HG03108 (cell line): ENCODE data around the gene CNDP2.
"Not testable (repeated sequence)": the region's sequence is repeated elsewhere in the genome, so short reads cannot be mapped to it uniquely, and the experiment has no call there.

Experiments
- ATAC-seq: cut with Tn5 transposase; IDR thresholded peaks from one replicate; pipeline ENCODE4 v1.9.1; 2021; ENCODE audit warnings: moderate library complexity; ENCODE audit not compliant: unreplicated experiment

The CNDP2 gene

DNA sequence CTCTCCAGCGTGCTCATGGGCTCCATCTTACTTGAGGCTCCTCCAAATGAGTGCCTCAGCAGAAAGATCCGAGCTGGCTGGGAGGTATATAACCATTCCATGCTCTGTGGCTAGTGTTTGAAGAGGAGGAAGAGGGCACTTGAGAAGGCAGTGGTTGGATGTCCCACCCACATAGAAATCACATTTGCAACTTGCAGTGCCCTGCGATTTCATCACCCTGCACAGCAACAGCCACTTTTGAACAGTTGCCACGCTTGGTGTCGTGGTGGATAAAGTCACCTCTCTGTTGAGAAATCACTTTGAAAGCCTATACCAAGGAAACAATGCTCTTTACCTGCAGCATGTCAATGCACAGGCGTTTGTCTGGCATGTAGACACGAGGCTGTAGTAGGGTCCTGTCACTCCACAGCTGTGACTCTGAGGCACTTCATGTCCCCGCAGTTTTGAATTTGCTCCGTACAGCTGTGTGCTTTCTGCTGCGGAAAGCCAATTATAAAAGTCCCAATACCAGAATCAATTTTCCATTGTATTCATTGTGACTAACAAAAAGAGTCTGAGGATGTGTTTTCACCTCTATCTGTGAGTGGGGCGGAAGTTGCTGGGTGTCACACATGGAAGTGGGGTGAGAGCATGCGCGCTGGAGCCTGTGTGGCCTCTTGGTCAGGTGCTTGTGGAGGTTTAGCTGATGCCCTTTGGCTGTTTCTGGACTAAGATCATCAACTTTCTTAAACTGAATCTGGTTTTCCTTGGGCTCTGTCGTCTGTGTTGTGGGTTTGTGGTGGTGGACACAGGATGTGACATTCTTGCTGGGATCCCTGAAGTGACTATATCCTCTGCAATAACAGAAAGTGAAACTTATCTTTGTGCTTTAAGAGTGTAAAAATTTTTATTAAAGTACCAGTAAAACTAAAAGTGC is 2.8 kb downstream of the CNDP2 start:
- ATAC-seq = peak; percentile 30

DNA sequence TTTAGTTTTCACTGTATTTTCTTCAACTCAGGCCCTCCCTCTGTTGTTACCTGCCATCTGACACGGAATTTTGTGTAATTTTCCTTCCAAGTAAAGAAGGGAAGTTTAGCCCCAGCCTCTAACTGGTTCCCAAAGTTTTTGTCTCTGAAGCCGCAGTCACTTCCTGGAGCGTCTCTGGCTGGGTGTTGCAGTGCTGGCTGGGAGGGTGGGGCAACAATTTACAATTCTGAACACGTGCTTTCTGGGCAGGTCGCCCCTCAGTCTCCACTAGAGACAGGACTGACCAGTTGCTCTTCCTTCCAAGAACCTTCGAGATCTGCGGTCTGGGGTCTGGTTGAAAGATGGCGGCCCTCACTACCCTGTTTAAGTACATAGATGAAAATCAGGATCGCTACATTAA is 3.5 kb downstream of the CNDP2 start:
- peak; percentile 34 for ATAC-seq

DNA sequence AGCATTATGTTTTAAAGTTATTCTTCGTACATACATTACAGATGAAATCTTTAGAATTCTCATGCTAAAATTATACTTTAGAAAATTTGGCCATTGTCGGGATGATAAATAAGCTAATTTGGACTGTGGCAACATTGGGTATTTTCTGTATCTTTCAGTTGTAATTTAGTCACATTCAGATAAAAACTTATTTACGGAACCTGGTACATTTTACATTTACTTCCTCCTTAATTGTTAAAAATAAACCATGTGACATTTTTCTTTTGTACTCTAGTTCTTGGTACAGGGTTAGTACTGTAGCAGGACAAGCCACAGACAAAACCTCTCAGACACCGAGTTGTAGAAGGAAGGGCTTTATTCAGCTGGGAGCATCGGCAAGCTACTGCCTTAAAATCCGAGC is 4.2 kb downstream of the CNDP2 start:
- no peak for ATAC-seq

DNA sequence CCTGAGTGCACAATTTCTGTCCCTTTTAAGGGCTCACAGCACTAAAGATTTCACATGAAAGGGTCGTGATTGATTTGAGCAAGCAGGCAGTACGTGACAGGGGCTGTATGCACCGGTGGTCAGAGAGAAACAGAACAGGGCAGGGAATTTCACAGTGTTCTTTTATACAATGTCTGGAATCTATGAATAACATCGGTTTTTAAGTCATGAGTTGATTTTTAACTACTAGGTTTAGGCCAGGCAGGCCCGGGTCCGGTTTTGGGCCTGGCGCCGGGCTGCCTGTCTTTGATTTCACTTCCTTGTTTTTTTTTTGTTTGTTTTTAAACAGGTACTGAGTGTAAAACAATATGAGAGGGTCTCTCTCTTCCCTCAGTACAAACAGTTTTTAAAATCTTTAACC is 4.6 kb downstream of the CNDP2 start:
- not testable (repeated sequence) for ATAC-seq

DNA sequence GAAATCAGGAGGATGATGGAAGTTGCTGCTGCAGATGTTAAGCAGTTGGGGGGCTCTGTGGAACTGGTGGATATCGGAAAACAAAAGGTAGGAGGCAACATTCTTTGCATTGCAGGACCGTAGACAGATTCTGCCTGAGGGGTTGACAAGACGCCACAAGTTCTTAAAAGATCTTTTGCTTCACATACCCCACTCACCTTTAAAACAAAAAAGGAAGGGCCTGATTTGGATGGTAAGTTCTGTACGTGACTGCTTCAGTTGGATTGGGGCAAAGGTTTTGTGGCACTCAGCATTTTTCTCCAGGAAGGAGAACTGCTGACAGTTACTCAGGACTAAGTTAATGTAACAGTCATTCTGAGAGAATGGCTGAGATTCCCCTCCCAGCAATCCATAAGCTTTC is 5.2 kb downstream of the CNDP2 start:
- ATAC-seq = no peak

DNA sequence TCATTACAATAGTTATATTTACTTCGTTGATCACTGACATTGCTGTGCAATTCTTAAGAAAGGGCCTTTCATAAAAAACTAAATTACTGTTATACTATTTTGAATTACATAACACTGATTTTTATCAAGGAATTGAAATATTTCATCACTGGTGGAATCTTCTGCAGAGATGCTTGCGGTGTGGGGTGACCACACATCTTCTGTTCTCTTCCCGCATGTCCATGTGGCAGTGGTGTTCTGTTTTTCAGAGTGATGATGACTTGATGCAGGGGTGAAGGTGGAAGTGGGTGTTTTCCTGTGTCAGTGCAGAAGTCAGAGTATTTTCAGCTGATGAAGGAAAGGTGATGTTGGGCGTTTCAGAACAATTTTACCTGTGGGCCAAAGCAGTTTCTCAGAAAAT is 7.0 kb downstream of the CNDP2 start:
- ATAC-seq = no peak

DNA sequence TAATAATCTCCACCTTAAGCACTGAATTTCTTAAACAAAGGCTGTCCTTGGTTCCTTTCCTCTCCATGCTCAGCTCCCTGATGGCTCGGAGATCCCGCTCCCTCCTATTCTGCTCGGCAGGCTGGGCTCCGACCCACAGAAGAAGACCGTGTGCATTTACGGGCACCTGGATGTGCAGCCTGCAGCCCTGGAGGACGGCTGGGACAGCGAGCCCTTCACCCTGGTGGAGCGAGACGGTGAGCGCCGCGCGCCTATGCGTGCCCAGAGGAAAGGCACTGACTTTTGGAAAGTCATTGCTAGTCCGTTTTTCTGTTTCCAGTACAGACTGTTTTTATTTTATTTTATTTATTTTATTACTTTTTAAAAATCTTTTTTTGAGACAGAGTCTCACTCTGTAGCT is 9.6 kb downstream of the CNDP2 start:
- ATAC-seq = no peak

DNA sequence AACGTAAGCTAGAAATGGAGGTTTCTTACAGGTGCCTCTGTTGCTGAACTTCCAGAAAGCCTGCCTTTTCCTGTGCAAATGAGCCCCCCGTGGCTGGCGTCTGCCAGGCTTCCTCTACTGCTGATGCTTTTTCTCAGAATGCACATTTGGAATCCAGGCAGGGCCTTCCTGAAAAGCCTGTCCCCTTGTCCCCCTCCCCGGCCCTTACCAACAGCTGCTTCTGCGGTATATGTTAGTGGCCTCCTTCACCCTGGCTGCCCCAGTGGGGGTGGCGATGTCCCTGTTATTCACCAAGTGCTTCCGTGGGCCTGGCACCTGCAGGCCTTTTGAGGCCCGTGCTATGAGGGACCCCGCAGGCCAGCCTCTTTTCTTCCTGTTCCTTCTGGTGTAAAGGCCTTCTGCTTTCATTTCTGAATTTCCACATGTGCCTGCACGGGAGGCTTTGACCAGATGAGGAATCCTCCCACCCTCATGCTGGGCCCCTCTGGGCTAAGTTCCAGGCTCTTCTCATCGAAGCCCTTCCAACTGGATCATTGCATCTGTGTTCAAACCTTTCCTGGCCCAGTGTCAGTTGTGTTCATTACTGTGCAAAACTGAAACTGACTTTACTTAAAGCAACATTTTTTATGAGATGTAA is 10.4 kb downstream of the CNDP2 start:
- no peak for ATAC-seq

DNA sequence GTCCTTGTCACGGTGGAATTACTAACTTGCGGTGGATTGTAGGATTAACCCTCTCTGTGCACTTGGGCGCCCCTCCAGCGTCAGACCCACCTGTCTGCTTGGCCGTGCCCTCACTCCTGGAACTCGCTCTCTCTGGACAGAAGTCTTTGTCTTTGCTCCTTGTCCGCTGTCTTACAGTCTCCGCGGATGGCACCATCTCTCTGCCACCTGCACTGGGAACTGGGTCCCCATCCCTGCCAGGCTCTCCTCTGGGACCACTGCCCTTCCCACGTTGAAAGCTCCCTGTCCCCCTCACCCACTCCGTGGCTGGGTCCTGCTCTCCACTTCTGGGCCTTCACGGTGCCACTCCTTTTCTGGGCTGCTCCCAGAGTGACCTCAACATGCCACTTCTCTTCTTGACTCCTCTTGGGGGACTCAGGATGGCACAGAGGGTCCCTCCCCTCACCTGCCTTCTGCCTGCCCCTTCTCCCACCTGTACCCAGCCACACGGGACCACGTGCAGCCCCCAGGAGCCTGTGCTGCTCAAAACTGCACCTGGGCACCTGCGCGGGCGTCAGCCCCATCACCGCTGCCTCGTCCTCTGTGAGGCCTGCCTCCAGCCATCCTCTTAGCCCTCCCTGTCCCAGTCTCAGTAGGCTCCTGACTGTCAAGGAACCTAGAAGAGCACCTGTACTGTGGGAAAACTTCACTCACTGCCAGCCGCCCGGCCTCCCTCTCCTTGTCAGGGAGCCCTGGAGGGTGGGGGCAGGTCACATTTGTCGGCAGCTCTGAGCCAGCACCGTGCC is 11.1 kb downstream of the CNDP2 start:
- no peak for ATAC-seq

DNA sequence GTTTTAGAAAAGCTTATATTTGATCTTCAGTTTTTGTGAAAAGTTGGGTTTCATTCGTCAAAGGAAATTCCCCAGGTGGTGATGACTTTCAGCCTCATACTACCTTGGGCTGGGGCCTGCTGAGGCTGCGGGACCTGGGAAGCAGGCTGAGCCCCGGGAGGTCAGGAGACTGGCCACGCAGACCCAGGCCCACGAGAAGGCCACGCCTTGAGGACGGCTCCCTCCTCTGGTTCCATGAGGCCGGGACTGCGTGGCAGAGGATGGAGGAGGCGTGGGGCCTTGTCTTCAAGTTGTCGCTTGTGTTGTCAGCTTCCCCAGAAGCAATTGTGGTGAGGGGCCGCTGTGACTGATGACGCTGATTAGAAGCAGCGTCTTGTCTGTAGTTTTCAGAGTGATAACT is 11.8 kb downstream of the CNDP2 start:
- ATAC-seq = no peak

DNA sequence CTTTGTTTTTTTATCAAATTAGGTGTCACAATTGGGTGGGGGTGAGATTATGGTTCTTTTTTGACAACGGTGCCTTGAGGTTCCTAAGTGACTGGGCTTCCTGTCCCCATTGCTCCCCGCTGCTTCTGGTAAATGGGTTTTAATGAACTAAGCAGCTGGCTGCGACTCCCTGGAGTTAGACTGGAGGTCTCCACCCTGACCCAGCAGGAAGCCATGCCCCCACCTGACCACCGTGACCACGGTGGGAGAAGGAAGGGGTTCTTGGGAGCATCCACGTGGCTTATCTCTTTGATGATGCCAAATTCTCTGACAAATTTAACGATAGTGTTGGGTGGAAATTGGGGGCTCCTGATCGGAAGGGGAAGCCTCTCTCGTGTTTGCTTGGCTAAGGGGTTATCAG is 12.2 kb downstream of the CNDP2 start:
- no peak for ATAC-seq

DNA sequence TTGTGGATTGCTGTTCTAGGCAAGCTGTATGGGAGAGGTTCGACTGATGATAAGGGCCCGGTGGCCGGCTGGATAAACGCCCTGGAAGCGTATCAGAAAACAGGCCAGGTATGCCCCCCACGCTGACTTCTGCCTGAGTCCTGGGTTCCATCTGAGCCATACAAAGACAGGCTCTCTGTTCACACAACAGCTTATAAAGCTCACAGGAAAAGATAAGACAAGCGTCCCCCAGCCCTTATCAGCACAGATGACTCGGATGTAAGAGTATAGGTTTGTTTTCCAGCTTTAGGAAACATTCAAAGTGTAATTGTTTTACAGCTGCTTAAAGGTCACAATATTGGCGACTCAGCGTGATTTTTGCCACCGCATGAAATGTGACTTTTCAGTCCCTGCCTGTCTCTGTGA is 12.7 kb downstream of the CNDP2 start:
- no peak for ATAC-seq

DNA sequence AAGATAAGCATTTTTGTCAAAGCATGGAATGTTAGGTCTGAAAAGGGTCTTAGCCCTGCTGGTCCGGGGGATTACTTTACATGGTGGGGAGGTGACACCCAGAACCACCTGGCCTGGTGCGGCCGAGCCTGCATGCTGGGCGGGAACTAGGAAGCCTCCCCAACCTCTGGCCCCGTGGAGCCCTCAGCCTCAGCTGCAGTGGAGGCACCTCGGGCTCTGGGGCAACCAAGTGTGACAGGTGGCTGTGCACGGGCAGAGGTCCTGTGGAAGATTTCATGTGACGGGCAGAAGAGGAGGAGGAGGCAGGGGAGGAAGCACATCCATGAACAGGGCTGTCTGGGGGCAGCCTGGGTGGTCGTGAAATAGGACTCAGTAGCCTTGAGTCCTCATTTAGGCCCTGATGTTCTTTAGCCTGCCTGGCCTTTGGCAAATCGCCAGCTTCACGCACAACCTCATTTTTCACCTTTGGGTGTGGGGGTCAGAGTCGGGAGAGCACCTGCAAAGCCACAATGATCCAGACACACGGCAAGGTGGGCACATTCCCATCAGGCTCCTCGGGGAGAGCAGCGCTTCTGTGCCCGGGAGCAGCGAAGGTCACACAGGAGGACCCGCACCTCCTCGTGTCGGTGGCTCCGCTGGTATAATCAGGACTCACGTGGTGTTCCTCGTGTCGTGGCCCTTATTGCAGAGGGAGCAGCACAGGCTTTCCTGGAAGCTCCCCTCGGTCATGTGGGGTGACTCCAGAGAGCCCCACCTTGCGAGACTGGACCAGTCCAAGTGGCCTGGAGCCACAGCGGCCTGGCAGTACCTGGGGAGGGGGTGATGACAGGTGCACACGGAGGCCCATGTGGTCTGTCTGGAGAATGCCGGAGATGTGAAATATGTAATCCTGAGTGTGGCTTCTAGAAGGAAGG is 13.9 kb downstream of the CNDP2 start:
- no peak for ATAC-seq

DNA sequence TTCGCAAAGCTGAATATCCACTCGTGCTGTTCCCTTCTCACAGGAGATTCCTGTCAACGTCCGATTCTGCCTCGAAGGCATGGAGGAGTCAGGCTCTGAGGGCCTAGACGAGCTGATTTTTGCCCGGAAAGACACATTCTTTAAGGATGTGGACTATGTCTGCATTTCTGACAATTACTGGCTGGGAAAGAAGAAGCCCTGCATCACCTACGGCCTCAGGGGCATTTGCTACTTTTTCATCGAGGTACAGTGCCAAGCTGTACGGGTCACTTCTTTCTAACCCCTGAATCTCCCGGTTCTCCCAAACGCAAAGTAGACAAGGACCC is 14.6 kb downstream of the CNDP2 start:
- no peak for ATAC-seq

DNA sequence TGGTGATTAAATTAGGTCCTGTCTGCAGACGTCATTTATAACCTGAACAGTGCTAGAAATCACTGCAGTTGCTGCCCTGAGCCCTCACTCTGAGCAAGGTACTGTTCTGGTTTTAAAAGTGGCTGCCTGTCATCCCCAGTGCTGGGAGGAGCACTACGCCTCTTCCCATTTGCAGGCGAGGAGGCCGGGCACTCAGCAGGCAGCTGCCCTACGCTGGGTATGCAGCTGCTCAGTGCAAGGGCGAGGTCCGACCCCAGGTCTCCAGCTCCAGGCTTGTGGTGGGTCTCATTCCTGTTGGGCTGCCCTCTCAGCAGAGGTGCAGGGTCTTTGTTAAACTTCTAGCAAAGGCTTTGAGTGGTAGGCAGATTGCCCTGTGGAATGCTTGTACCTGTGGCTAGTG is 15.7 kb downstream of the CNDP2 start:
- ATAC-seq = no peak

DNA sequence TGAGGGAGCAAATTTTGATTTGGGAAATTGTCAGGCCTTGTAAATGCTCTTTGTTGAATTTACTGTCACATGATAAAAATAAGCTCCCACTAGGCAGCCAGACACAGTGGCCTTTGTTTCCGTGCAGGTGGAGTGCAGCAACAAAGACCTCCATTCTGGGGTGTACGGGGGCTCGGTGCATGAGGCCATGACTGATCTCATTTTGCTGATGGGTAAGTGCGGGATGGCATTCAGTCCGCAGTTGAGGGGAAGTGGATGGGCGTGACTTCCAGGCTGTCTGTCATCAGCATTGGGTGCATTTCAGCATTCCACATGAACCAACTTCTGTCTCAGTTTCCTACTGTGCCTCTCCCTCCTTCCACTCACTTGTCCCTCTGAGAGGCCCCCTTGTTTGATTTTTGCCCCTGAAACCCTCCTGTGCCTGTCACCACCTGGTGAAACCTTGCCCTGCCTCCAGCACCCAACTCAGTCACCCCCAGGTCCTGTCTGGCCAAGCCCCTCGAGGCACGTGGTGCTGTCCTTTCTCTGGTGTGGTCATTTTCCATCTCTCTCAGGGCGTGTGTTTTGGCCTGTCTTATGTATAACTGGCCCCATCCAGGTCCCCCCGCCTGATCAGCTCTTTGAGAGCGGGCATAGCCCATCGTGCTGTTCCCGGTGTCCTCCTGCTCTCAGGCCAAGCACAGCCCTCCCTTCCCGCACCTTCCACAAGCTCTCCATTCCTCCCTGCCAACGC is 16.3 kb downstream of the CNDP2 start:
- no peak for ATAC-seq

DNA sequence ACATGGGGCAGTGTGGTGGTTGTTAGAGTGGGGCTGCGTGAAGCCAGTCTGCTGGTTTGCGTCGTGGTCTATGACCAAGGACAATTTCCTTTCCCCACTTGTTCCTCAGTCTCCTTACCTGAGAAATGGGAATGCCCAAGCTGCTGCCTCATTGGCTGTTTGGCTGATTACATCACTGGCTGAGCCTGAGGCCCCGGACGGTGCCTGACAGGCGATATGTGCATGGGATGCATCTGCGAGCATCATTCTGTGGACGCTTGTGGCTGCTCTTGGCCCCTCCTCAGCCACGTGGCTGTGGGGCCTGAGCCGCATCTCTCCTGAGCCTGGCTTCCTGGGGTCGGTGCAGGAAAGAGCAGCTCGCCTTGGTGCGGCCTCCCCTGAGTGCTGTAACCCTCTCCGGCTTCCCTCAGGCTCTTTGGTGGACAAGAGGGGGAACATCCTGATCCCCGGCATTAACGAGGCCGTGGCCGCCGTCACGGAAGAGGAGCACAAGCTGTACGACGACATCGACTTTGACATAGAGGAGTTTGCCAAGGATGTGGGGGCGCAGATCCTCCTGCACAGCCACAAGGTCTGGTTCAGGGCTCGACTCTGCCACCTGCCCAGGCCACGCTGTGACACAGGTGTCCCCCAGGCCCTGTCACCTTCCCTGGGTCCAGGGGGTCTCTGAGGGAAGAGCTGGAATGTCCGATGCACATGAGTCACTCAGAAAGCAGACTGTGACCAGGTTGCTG is 17.2 kb downstream of the CNDP2 start:
- no peak for ATAC-seq

DNA sequence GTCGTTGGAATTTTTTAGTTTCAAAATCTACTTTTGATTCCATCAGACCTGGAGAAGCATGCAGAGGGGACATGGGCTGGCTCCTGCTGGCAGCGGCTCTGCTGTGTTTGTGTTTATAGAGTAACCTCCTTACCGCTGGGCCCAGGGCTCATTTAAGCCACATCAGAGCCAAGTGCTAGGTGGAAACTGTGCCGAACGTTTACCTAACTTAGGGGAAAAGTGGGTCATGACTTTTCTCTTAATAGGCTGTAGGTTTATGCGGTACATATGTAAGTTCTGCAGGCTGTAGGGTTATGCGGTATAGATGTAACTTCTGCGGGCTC is 17.7 kb downstream of the CNDP2 start:
- no peak for ATAC-seq

DNA sequence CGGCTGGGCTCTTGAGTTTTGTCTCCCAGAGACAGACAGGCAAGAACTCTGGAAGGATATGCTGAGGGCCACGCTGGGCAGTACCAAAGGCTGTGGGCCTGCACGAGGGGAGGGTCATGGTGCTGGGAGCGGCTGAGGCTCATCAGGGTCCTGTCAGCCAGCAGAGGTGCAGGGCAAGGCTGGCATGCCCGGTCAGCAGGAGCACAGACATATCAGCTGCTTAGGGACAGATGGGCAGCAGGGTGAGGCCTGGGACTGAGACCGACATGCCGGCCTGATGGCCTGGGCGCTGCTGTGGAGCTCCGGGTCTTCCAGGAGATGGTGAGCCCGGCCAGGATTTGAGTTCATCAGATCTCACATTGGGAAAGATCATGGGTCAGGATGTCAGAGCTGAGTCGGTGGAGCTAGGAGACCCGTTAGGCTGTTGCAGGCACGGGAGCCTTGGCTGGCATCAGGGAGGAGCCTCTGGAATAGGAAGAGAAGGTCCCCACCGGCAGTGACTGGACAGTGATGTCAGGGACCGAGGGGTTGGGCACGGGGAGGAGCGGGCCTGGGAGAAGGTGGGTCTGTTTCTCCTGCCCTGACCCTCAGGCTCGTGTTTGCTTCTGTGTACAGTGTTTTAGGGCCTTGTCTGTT is 18.8 kb downstream of the CNDP2 start:
- ATAC-seq = no peak
